ENCODE data around the gene SNTG2. TPM values are rescaled to one million over a fixed set of nuclear protein-coding genes. Genes with fewer than 3 reads are reported as not detected.

The SNTG2 gene
- total RNA-seq, 1 donor from 2014 or later, result 23.2 TPM

DNA sequence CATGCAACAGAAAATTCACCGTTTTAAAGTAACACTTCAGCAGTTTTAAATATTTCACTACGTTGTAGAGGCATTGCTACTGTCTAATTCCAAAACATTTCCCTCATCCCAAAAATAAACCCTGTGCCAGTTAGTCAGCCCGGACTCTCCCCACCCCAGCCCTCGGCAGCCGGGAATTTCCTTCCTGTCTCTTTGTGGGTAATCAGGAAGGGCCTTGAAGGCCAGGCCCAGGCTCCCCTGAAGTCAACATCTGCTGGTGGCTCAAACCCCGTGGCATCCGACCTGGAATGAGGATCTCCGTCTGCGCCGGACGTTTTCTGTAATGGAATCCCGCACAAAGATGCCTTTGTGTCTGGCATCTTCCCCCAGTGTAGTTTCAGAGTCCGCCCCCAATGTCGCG lies 219.6 kb downstream of the SNTG2 start:
- no peak overlapping the region for H3K27ac Mint-ChIP-seq (ENCODE audit: unreplicated experiment)
- peak overlapping the region; percentile 47 for H3K4me3 Mint-ChIP-seq (ENCODE audit: unreplicated experiment)
- TF ChIP-seq, protein P1, sequence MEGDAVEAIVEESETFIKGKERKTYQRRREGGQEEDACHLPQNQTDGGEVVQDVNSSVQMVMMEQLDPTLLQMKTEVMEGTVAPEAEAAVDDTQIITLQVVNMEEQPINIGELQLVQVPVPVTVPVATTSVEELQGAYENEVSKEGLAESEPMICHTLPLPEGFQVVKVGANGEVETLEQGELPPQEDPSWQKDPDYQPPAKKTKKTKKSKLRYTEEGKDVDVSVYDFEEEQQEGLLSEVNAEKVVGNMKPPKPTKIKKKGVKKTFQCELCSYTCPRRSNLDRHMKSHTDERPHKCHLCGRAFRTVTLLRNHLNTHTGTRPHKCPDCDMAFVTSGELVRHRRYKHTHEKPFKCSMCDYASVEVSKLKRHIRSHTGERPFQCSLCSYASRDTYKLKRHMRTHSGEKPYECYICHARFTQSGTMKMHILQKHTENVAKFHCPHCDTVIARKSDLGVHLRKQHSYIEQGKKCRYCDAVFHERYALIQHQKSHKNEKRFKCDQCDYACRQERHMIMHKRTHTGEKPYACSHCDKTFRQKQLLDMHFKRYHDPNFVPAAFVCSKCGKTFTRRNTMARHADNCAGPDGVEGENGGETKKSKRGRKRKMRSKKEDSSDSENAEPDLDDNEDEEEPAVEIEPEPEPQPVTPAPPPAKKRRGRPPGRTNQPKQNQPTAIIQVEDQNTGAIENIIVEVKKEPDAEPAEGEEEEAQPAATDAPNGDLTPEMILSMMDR (IDR thresholded peaks at IDR 0.05; ENCODE audit: unreplicated experiment), result no peak
- DNase-seq (ENCODE audit: low spot score), result no peak
- H3K9me3 Mint-ChIP-seq (ENCODE audit: unreplicated experiment), result no peaks in the 10 kb centered on the region
- peaks cover 37% of the 10 kb centered on the region for H3K36me3 Mint-ChIP-seq (ENCODE audit: low read depth, unreplicated experiment)
- H3K4me1 Mint-ChIP-seq (ENCODE audit: unreplicated experiment), result peaks cover 13% of the 10 kb centered on the region
- H3K27me3 Mint-ChIP-seq (ENCODE audit: unreplicated experiment), result peaks cover 2% of the 10 kb centered on the region

DNA sequence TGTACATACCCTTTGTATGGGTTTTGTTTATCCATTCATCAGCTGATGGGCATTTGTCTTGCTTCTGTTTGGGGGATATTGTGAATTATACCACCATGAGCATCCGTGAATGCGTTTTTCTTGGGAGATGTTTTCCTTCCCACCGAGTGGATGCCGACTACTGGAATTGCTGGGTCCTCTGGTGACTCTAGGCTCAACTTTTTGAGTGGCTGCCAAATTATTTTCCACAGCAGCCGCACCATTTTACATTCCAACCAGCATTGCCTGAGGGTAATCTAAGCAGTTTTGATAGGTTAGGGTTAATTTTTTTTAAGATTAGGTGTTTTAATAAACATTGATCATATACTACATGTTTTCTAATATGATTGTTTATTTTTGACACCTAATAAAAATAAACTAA lies 220.1 kb downstream of the SNTG2 start:
- H3K4me3 Mint-ChIP-seq (ENCODE audit: unreplicated experiment), result peak overlapping the region; percentile 47
- H3K36me3 Mint-ChIP-seq (ENCODE audit: low read depth, unreplicated experiment), result peaks cover 39% of the 10 kb centered on the region
- TF ChIP-seq, protein P1 (IDR thresholded peaks at IDR 0.05; ENCODE audit: unreplicated experiment), result no peak
- no peak overlapping the region for H3K27ac Mint-ChIP-seq (ENCODE audit: unreplicated experiment)
- peaks cover 13% of the 10 kb centered on the region for H3K4me1 Mint-ChIP-seq (ENCODE audit: unreplicated experiment)
- no peaks in the 10 kb centered on the region for H3K9me3 Mint-ChIP-seq (ENCODE audit: unreplicated experiment)
- peaks cover 2% of the 10 kb centered on the region for H3K27me3 Mint-ChIP-seq (ENCODE audit: unreplicated experiment)
- DNase-seq (ENCODE audit: low spot score), result no peak

DNA sequence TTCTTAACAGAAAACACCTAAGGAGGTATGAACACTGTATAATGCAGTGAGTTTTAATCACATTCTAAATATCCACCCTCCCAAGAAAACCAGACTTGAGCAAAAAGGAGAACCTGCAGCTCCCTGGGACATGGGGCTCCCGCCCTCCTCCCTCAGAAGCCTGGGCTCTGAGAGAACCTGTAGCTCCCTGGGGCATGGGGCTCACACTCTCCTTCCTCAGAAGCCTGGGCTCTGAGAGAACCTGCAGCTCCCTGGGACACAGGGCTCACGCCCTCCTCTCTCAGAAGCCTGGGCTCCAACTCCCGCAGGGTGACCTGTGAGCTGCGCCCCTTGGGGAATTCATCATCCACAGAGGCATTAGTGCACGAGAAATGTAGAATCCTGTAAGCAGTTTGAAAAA lies 222.9 kb downstream of the SNTG2 start:
- TF ChIP-seq, protein P1 (IDR thresholded peaks at IDR 0.05; ENCODE audit: unreplicated experiment), result no peak
- Mint-ChIP-seq H3K27ac (ENCODE audit: unreplicated experiment) (no peak overlapping the region), H3K9me3 (ENCODE audit: unreplicated experiment) (no peaks in the 10 kb centered on the region), H3K36me3 (ENCODE audit: low read depth, unreplicated experiment) (peaks cover 33% of the 10 kb centered on the region), H3K27me3 (ENCODE audit: unreplicated experiment) (peaks cover 2% of the 10 kb centered on the region), H3K4me3 (ENCODE audit: unreplicated experiment) (no peak overlapping the region), H3K4me1 (ENCODE audit: unreplicated experiment) (peaks cover 12% of the 10 kb centered on the region)
- no peak for DNase-seq (ENCODE audit: low spot score)

DNA sequence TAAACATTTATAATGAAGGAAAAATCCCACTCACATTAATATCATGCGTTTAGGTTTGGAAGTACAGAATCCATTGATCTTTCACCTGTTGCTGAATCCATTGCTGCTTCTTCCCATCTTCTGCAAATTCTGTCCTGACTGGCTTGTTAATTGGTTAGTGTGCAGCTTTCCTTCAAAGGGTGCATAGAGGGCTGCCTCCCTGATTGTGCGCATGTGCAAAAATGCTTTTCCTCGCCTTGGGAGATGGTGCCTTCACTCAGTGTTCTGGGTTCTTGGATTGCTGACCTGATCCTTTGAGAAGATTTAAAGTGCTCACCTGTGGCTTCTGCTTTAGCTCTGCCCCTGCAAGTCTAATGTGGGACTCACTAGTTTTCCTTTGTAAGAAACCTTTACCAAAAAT lies 231.2 kb downstream of the SNTG2 start:
- Mint-ChIP-seq H3K4me3 (ENCODE audit: unreplicated experiment) (no peak overlapping the region), H3K4me1 (ENCODE audit: unreplicated experiment) (no peaks in the 10 kb centered on the region), H3K9me3 (ENCODE audit: unreplicated experiment) (peaks cover 13% of the 10 kb centered on the region), H3K27me3 (ENCODE audit: unreplicated experiment) (peaks cover 2% of the 10 kb centered on the region), H3K36me3 (ENCODE audit: low read depth, unreplicated experiment) (peaks cover 26% of the 10 kb centered on the region), H3K27ac (ENCODE audit: unreplicated experiment) (no peak overlapping the region)
- DNase-seq (ENCODE audit: low spot score), result no peak
- TF ChIP-seq, protein P1 (IDR thresholded peaks at IDR 0.05; ENCODE audit: unreplicated experiment), result no peak

DNA sequence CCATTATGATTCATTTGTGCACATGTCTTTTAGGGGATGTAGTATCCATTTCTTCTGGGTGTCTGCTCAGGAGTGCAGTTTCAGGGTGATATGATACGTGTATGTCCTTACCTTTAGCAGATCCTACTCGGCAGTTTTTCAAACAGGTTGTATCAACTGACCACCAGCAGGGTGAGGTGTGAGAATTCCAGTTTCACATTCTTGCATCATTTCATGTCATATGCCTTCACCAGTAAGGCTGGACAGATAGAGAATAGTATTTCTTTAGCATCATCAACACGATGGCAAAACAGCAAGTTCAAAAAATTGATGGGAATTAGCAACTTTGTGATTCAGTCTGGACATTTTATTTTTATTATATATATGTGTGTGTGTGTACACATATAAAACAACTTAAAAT lies 232.7 kb downstream of the SNTG2 start:
- H3K9me3 Mint-ChIP-seq (ENCODE audit: unreplicated experiment), result peaks cover 13% of the 10 kb centered on the region
- DNase-seq (ENCODE audit: low spot score), result no peak
- TF ChIP-seq, protein P1 (IDR thresholded peaks at IDR 0.05; ENCODE audit: unreplicated experiment), result no peak
- no peak overlapping the region for H3K27ac Mint-ChIP-seq (ENCODE audit: unreplicated experiment)
- H3K36me3 Mint-ChIP-seq (ENCODE audit: low read depth, unreplicated experiment), result peaks cover 27% of the 10 kb centered on the region
- H3K4me1 Mint-ChIP-seq (ENCODE audit: unreplicated experiment), result no peaks in the 10 kb centered on the region
- H3K27me3 Mint-ChIP-seq (ENCODE audit: unreplicated experiment), result peaks cover 2% of the 10 kb centered on the region
- H3K4me3 Mint-ChIP-seq (ENCODE audit: unreplicated experiment), result no peak overlapping the region

All from endothelial cell (in vitro differentiated cells).